Uterus (tissue), 2 donors: ENCODE measurements around the gene ITPRIP.

ENCODE experiments used
- CTCF ChIP-seq, 4 experiments: fragments of 200-600 bp in 2 of 4; fragments of 450-650 bp in 2 of 4; sonication (generic) in 2 of 4; IDR thresholded peaks; one replicate each; pipeline ENCODE4 v1.5.1; 2016 to 2019; ENCODE audit warnings: antibody characterized with exemption in 4 of 4, mild to moderate bottlenecking in 2 of 4, moderate library complexity in 1 of 4
- POLR2A ChIP-seq, 2 donors: fragments of 450-650 bp; IDR thresholded peaks; one replicate each; pipeline ENCODE4 v1.6.1; 2016; ENCODE audit warnings: antibody characterized with exemption in 2 of 2, mild to moderate bottlenecking in 1 of 2, moderate library complexity in 1 of 2

GRCh38 chr10:104300736-104301292 lies 37.5 kb downstream of the ITPRIP start:
- TF ChIP-seq POLR2A (IDR thresholded peaks at IDR 0.05) (no peak), CTCF (IDR thresholded peaks at IDR 0.05) (peak in 2 of 4 experiments; percentile 1 to 14)
